Stromal cell of bone marrow (primary cell): ENCODE measurements around the gene FAM20B.
"Not testable (repeated sequence)": the region's sequence is repeated elsewhere in the genome, so short reads cannot be mapped to it uniquely, and the experiment has no call there.

Experiments
- DNase-seq: peaks from one replicate; pipeline ENCODE4 v3.0.0-alpha.2; 2012; ENCODE audit warnings: low read depth

The FAM20B gene

GRCh38 chr1:179023946-179024650, 1.6 kb upstream of the FAM20B start:
- DNase-seq = no peak

- no peak for DNase-seq
These were observed 500 bp downstream of the FAM20B start for GRCh38 chr1:179025975-179026812.

GRCh38 chr1:179026813-179027669, 1.3 kb downstream of the FAM20B start:
- no peak for DNase-seq

GRCh38 chr1:179029321-179029759, 3.6 kb downstream of the FAM20B start:
- no peak for DNase-seq

GRCh38 chr1:179030130-179030529, 4.4 kb downstream of the FAM20B start:
- DNase-seq = no peak

GRCh38 chr1:179030683-179031082, 5.0 kb downstream of the FAM20B start:
- DNase-seq = no peak

- DNase-seq = no peak
These were observed 5.6 kb downstream of the FAM20B start for GRCh38 chr1:179031284-179031683.

GRCh38 chr1:179031855-179032513, 6.3 kb downstream of the FAM20B start:
- no peak for DNase-seq

GRCh38 chr1:179034720-179035119, 9.0 kb downstream of the FAM20B start:
- DNase-seq = peak; percentile 47

- DNase-seq = no peak
These were observed 11.3 kb downstream of the FAM20B start for GRCh38 chr1:179036844-179037465.

GRCh38 chr1:179038528-179039281, 13.0 kb downstream of the FAM20B start:
- DNase-seq = no peak

GRCh38 chr1:179039502-179040174, 13.9 kb downstream of the FAM20B start:
- not testable (repeated sequence) for DNase-seq

GRCh38 chr1:179040175-179040551, 14.5 kb downstream of the FAM20B start:
- not testable (repeated sequence) for DNase-seq

GRCh38 chr1:179042087-179042486, 16.4 kb downstream of the FAM20B start:
- no peak for DNase-seq

- no peak for DNase-seq
These were observed 17.0 kb downstream of the FAM20B start for GRCh38 chr1:179042700-179043099.

- DNase-seq = no peak
These were observed 17.6 kb downstream of the FAM20B start for GRCh38 chr1:179043266-179043665.

GRCh38 chr1:179043907-179044306, 18.2 kb downstream of the FAM20B start:
- no peak for DNase-seq

GRCh38 chr1:179046808-179047635, 21.3 kb downstream of the FAM20B start:
- DNase-seq = no peak

- no peak for DNase-seq
These were observed 21.9 kb downstream of the FAM20B start for GRCh38 chr1:179047636-179047997.
